Measurements from ENCODE around the gene GLIPR1.

GRCh38 chr12:75481013-75481705 is 604 bp downstream of the GLIPR1 start:
- TF ChIP-seq ZNF274 (IDR thresholded peaks at IDR 0.05; ENCODE audit: insufficient read depth, insufficient read length): no peak
- TF ChIP-seq REST (IDR thresholded peaks at IDR 0.05; ENCODE audit: low read depth, low read length): no peak
- TF ChIP-seq ZNF384 (IDR thresholded peaks at IDR 0.05; ENCODE audit: borderline replicate concordance, low read depth, low read length): peak; percentile 20; the same call in 1 of the 2 replicates
- no peak for TF ChIP-seq HDAC6 (IDR thresholded peaks at IDR 0.05; ENCODE audit: unreplicated experiment)
- TF ChIP-seq ATF3 (IDR thresholded peaks at IDR 0.05; ENCODE audit: borderline replicate concordance, extremely low read depth, low read depth, low read length): no peak
- no peak for TF ChIP-seq ZNF592 (IDR thresholded peaks at IDR 0.05)
- TF ChIP-seq CBFB (IDR thresholded peaks at IDR 0.05; ENCODE audit: low read depth): no peak
- no peak for TF ChIP-seq CTCF (IDR thresholded peaks at IDR 0.05 in 2 of 3, conservative IDR thresholded peaks at IDR 0.05 in 1 of 3; ENCODE audit: control insufficient read depth in 2 of 3, extremely low read depth in 1 of 3, insufficient read depth in 1 of 3, low read depth in 3 of 3, low read length in 3 of 3)
- TF ChIP-seq MXI1 (IDR thresholded peaks at IDR 0.05; ENCODE audit: low read depth, low read length): no peak
- TF ChIP-seq TBL1XR1 (IDR thresholded peaks at IDR 0.05; ENCODE audit: low read depth, low read length): no peak
- peak; percentile 62 for TF ChIP-seq NBN (IDR thresholded peaks at IDR 0.05)
- no peak for TF ChIP-seq SRF (IDR thresholded peaks at IDR 0.05; ENCODE audit: low read depth in 2 of 2, low read length in 2 of 2)
- TF ChIP-seq EZH2 (IDR thresholded peaks at IDR 0.05; ENCODE audit: borderline replicate concordance, control insufficient read depth, low read depth, low read length): no peak

All from GM12878 (cell line).